ENCODE measurements around the gene CKS1B.
"Not testable (repeated sequence)": the region's sequence is repeated elsewhere in the genome, so short reads cannot be mapped to it uniquely, and the experiment has no call there.

The CKS1B gene

DNA sequence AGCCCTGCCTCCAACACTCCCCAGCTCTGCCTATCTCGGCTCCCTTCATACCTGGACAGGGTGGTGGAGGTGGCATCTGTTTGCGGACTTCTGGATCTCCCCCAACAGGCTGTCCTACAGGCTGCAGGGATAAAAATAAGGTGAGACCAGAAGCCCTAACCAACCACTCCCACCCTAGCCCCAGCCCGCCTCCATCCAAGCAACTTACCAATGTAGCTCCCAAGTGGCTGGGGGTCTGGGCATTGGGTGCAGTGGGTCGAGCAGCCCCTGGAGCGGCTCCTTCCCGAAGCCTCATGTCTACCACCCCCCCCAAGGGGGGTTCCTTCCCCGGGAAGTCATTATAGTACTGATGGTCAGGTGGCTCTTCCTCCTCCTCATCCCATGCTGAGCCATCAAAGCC lies 8.4 kb upstream of the CKS1B start:
- DNase-seq, result no peak

DNA sequence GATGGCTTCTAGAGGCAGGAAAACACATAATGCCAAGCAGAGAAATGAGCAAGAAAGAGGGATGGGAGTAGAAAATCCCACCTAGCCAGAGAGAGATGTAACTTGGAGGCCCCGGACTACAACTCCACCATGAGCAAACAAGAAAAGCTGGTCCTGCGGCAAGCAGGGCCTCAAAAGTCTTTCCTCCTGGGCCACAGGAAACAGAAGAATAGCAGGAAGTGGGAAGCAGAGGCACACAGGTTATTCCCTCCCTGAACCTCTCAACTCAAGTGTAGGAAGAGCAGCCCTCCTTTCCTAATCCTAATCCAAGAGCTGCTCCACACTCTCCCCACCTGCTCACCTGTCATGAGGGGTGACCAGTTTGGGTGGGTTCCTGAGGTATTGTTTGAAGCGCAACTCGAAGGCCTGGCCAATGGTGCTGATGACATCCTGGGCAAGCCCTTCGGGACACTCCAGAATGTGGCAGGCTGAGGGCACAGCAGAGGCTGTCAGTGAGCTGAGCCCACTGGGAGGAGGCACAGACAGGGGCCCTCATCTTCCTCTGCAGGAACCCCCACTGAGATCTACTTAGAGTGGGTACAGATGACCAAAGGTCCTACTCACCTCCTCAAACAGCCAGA lies 7.0 kb upstream of the CKS1B start:
- DNase-seq, result no peak

- no peak for DNase-seq
Observed at GRCh38 chr1:154968731-154969130, 5.8 kb upstream of the CKS1B start.

GRCh38 chr1:154969246-154969645 lies 5.2 kb upstream of the CKS1B start:
- DNase-seq, result no peak

- DNase-seq, result no peak
Observed at GRCh38 chr1:154969860-154970452, 4.5 kb upstream of the CKS1B start.

- peak; percentile 35 for DNase-seq
Observed at GRCh38 chr1:154970631-154971340, 3.7 kb upstream of the CKS1B start, which contains the start of gene SHC1. TSS of gene SHC1 (minus strand) at chr1:154970747. CDS start at chr1:154970526, 221 bp downstream.

DNA sequence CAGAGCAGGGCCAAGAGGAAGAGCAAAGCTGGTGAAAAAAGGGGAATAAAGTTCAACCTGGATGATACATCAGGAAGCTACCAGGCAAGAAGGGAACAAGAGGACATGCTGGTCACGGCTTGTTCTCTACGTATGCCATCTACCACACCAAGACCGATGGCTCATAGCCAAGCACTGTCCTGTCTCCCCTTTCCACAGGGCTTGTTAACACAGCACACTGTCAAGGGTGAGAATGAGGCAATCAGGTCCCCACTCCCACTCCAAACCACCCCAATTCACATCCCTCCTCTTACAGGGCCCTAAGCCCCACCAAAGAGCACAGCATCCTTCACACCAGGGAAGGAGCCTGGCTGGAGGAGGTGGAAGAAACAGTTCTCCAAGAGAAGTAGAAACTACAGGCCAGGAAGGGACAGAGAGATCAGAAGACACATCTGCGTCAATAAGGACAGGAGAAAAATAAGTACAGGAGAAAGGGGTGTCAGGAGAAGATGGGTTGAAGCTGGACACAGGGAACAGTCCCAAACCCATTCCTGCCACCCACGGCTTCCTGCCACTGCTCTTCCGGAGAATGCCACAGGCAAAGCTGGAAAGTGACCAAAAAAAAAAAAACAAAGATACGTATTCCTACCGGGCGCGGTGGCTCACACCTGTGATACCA lies 3.0 kb upstream of the CKS1B start:
- no peak for DNase-seq

GRCh38 chr1:154972213-154972516 lies 2.3 kb upstream of the CKS1B start:
- DNase-seq, result no peak

GRCh38 chr1:154972517-154973343 lies 1.8 kb upstream of the CKS1B start:
- DNase-seq, result no peak

DNA sequence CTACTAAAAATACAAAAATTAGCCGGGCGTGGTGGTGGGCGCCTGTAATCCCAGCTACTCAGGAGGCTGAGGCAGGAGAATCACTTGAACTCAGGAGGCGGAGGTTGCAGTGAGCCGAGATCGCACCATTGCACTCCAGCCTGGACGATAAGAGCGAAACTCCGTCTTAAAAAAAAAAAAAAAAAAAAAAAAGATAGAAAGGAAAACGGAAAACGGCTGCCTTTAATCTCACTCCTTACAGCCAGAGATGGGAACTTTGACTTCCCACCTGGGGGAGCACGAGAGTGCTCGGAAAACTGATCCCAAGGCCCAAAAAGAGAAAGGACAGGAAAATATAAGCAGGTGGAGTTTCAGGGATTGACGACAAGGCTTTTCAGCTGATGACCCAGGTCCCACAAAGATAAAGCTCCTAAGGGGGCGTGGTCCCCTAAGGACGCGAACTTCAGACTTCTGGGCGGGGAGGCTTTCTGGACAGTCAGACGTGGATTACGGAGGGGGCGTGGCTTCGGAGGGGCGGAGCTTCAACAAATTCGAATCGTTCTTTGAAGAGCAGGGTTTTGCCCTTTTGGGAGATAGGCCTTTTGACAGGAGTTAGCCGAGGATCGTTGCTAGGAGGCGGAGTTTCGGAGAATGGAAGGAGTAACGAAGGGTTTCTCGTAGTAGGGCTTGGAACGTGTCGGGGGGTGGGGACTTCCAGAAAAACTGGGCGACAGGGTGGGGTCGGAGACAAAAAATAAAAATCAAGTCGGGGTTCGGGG lies 958 bp upstream of the CKS1B start:
- DNase-seq, result peak; percentile 91

DNA sequence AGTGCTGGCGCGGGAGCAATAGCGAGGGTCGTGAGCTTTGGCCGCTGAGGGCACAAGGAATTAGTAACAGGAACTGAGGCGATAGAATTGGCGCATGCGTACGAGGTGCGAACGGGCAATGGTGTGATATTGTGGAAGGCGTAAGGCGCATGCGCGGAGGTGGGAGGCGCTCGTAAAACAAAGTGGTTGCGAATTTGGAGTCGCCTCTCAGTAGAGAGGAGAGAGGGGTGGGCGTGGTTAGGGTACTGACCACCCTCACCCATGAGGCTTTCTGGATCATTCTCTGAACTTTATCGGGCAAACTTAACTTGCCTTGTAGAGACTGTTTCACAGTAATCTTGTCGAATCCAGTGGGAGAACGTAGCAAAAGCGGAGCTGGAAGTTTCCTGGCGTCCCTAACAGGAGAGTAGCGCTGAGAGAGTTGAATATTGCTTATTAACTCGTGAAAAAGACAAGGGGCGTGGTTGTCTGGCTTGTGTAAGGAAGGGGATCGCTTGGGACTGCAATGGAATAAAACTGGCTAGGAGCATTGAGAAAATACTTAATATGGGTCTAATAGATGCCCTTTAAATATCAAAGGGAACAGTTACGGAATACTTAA lies 427 bp downstream of the CKS1B start:
- DNase-seq, result peak; percentile 92

- DNase-seq, result peak; percentile 34
Observed at GRCh38 chr1:154975409-154976059, 1.1 kb downstream of the CKS1B start.

DNA sequence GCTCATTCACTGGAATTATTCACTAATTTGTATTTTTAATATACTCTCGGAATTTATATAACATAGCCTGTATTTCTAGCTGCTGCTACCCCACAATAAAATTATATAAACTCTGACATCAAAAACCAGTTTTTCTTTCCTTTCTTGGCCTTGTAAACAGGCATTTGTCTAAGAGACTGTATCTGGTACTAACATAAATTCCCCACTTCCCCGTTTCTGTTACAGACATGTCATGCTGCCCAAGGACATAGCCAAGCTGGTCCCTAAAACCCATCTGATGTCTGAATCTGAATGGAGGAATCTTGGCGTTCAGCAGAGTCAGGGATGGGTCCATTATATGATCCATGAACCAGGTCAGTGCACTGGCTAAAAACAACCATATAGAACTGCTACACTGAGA lies 3.3 kb downstream of the CKS1B start:
- not testable (repeated sequence) for DNase-seq

DNA sequence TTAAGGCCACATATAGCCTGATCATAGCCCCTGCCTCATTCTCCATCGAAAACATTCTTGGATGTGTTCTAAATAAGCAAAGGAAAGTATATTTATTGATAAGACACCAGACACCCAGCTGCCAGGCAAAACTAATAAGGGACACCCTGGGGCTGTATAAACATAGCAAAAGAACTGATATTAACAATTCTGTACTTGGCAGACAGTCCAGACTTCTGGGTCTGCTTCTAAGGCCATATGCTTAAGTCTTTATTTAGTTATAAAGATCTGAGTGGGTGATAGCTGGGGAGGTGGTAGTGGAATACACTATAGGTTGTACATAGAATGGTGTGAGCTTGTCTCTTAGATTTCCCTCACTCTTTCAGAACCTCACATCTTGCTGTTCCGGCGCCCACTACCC lies 3.9 kb downstream of the CKS1B start:
- DNase-seq, result no peak

- no peak for DNase-seq
Observed at GRCh38 chr1:154982341-154982740, 7.9 kb downstream of the CKS1B start.

- DNase-seq, result peak; percentile 92
Observed at GRCh38 chr1:154982897-154983648, 8.6 kb downstream of the CKS1B start, which contains the start of gene FLAD1. TSS of gene FLAD1 (plus strand) at chr1:154983344. CDS start at chr1:154983695, 351 bp downstream.

DNA sequence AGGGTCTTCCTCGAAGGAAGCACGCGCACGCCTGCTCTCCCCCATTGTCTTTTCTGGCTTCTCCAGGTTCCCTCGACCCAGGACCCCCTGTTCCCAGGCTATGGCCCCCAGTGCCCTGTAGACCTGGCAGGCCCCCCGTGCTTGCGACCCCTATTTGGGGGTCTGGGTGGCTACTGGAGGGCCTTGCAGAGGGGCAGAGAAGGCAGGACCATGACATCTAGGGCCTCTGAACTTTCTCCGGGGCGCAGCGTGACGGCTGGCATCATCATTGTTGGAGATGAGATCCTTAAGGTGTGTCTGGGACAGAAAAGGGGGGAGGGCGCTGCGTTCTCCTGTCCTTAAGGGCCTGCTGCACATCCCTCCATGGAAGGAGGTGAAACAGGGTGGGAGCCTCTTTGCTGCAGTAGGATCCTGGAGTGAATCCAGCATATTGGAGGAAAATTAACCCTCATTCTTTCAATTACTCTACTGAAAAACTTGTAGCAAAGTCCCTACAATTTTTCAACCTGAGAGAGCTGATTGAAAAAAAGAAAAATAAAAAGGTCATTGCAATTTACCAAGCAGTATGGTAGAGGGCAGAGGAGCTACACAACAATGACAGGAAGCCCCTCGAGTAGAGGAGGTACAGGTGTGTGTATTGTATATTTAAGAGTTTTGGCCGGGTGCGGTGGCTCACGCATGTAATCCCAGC lies 9.4 kb downstream of the CKS1B start:
- DNase-seq, result no peak

- DNase-seq, result not testable (repeated sequence)
Observed at GRCh38 chr1:154986736-154987135, 12.3 kb downstream of the CKS1B start.

DNA sequence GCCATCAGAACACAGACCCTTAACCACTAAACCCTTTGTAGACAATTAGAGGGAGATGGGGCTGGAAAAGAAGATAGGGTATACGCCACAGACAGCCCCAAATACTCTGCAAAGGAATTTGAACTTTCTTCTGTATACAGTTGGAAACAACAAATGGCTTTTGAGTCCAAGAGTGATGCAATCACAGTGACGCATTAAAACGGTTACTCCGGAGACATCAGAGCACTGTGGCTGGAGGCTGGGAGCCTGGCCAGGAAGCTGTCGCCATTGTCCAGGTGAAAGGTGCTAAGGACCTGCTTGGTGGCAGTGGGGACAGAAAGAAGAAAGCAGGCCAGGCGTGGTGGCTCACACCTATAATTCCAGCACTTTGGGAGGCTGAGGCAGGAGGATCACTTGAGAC lies 12.8 kb downstream of the CKS1B start:
- DNase-seq, result no peak

Measured in activated CD4-positive, alpha-beta T cell treated with anti-CD3 and anti-CD28 coated beads, Interleukin-2, amount 50 U/mL, for 1 hour (primary cell).